Fibroblast of mammary gland (primary cell): ENCODE data around the gene UIMC1.

ENCODE experiments used
- DNase-seq: peaks from one replicate; pipeline ENCODE4 v3.0.0-alpha.2; 2010; ENCODE audit warnings: low read depth
- H3K4me3 ChIP-seq: 2 replicates; pipeline ENCODE4 v1.5.1; 2011; ENCODE audit warnings: low read depth, mild to moderate bottlenecking, low read length, moderate library complexity; ENCODE audit not compliant: control insufficient read depth
- CTCF ChIP-seq: conservative IDR thresholded peaks from 2 replicates; pipeline ENCODE4 v1.5.1; 2011; ENCODE audit warnings: low read depth, low read length, inconsistent platforms; ENCODE audit not compliant: control insufficient read depth, insufficient read depth

The UIMC1 gene

GRCh38 chr5:176864755-176865154 lies 141.8 kb downstream of the UIMC1 start:
- no peak overlapping the region for H3K4me3 ChIP-seq
- TF ChIP-seq CTCF: no peak
- no peak for DNase-seq

- H3K4me3 ChIP-seq: no peak overlapping the region
- DNase-seq: no peak
- TF ChIP-seq CTCF: no peak
These were observed 142.8 kb downstream of the UIMC1 start for GRCh38 chr5:176863765-176864098.

GRCh38 chr5:176863041-176863764 lies 143.4 kb downstream of the UIMC1 start:
- no peak for TF ChIP-seq CTCF
- DNase-seq: no peak
- H3K4me3 ChIP-seq: no peak overlapping the region

GRCh38 chr5:176862330-176862995 lies 144.1 kb downstream of the UIMC1 start:
- DNase-seq: no peak
- H3K4me3 ChIP-seq: no peak overlapping the region
- no peak for TF ChIP-seq CTCF

- TF ChIP-seq CTCF: no peak
- no peak overlapping the region for H3K4me3 ChIP-seq
- DNase-seq: no peak
These were observed 145.3 kb downstream of the UIMC1 start for GRCh38 chr5:176861276-176861675.

- no peak for TF ChIP-seq CTCF
- H3K4me3 ChIP-seq: no peak overlapping the region
- DNase-seq: no peak
These were observed 146.2 kb downstream of the UIMC1 start for GRCh38 chr5:176860381-176860780.
